HG02884 (cell line): ENCODE data around the gene MAMLD1.

Source experiments
- ATAC-seq: cut with Tn5 transposase; IDR thresholded peaks from one replicate; pipeline ENCODE4 v1.9.1; 2021; ENCODE audit warnings: mild to moderate bottlenecking, moderate library complexity; ENCODE audit not compliant: unreplicated experiment

Gene MAMLD1

DNA sequence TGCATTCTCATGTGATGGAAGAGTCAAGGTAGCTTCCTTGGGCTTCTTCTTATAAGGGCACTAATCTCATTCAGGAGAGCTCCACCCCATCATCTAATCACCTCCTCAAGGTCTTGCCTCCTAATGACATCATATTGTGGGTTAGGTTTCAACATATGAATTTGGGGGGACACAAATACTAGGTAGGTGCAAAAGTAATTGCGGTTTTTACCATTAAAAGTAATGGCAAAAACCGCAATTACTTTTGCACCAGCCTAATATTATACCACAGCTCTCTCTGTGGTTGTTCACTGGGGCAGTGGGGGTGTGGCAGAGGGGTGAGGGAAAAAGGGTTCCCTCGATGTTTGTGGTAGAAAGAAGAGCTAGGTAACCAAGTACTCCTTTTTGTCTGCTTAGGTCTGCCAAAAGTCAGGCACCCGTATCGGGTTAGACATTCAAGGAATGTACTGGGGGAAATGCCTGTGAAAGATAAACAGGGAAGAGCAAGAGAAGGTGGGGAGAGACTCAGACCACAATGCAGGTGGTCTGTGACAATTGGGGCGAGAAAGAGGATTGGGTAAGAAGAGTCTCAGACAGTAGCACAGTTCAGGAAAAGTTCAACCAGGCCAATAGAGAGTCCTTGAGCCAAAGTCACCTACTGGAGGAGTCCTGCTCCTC is 126.4 kb downstream of the MAMLD1 start:
- no peak for ATAC-seq

DNA sequence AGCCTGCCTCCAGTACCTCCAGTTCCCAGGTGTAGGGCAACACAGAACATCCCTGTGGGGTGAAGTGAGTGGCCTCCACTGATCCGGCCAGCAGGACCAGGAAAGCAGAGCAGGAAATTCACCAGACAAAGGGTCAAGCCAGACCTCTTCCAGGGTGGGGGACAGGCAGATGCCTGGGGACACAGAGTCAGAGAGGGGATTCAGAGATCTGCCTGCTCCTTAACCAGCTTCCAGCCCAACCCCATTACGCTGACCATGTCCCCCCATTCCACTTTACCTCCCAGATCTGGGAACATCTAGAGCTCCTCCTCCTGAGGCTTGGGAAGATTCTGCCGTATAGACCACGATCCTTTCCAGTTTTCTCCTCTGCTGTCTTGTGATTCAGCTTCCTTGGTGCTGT is 132.4 kb downstream of the MAMLD1 start:
- no peak for ATAC-seq

DNA sequence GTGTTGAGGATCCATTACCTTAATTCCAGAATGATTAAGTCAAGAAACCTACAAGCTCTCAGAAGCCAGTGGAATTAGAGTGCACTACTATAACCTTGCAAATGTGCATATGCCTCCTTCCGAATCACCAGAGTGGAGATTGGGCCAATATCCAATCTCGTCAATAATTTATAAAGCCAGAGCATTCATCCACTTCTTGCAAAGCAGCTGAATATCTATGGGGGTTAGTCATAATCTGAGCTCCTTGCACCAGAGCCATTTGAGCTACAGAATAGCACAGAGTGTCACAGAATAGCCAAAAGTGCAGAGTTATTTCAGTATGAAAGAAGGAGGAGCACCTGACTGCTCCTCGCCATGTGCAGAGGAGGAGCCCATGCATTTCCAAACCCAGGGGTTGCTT is 136.1 kb downstream of the MAMLD1 start:
- ATAC-seq = no peak

DNA sequence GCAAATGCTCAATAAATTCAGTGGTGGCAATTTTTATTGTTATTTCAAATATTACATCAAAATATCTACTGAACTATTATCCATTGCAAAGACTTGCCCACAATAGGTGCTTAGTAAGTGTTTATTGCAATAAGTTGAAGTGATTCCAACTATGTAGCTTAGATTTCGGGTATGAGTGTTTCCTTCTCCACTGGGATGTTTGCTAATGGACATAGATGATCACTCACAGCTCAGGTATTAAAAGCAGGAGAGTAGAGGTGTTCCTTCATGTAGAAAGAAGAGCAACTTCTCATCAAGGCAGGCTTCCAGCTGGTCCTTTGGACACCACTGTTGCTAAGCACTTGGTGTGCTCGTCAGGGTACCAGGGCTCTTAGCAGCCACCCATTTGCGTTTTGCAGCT is 139.0 kb downstream of the MAMLD1 start:
- ATAC-seq = no peak

DNA sequence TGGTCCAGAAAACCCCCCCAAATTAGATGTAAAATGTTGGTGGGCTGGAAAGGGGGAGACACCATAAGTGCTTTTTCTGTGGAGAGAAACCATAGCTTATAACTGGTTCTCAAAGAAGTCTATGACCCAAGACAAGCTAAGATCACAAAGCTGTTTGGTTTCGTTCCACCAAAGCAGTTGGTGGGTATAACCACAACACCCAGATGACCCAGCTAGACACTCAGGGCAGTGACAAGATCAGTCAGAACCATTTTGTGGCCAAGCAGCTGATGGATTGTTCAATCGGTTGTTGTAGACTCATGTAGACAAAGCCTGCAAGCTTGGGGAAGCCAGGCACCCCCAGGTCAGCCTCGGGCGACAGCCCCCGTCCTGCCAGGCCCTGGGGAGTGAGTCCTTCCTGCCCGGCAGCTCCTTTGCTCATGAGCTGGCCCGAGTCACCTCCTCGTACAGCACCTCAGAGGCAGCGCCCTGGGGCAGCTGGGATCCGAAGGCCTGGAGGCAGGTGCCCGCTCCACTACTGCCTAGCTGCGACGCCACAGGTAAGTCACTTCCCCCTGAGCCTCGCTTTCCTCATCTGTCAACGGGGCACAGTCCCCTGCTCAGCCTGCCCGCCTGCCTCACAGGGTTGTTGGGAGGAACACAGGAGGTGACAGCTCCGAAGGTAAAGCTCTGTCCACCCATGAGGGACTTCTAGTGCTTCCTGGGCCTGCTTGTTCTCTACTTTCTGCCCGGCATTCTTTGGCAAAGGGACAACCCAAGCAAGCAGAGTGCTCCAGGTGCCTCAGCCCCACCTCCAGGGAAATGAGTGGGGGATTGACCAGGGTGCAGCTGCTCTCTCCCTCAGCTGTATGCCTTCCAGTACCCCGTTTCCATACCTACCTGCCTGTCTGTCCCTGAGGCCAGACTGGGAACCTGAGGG is 140.1 kb downstream of the MAMLD1 start:
- ATAC-seq = no peak

DNA sequence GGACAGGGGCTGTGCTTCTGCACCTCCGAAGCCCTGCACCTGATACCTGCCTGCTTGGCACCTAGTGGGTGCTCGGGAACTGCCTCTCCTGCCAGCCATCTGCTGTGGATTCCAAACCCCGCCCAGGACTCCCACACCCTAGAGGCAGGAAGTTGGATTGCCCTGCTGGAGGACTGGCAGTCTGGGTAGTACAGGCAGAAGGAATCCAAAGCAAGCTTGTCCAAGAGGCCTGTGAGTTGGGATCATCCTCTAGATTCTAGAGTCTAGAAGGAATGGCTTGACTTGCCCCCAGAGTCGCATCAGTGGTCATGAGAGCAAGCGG is 140.7 kb downstream of the MAMLD1 start:
- no peak for ATAC-seq

DNA sequence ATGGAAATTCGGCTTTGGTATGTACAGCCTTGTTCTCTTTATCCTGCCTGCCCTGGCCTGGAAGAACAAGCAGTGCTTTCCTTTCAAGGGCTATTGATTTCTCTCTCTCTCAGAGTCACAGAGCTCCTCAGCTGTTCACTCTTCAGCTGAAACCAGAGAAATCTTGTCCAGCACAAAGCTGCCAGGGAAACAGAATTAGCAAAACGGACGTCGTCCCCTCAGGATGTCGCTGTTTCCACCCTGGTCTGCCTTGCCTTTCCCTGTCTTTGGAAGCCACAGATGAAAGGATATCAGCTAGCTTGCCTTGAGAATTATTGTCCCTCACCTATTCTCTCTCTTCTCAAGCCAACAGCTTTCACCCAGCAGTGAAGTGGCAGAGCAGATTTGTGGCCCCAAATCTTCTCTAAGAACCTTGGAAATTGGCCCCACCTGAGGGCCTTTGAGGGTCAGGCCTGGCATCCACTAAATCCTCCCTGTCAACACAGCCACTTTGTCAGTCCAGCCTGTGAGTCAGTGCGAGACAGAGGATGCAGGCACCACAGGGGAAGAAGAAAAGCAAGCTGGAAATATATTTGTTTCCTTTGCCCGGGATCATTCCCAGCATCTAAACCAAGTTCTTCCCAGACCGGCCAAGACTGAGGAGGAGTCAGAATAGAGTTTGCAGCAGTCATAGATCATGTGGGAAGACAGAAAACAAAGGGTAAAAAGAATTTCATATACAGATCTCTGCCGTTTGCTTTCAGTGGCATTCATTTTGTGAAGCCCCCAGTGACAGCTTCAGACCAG is 141.5 kb downstream of the MAMLD1 start:
- no peak for ATAC-seq

DNA sequence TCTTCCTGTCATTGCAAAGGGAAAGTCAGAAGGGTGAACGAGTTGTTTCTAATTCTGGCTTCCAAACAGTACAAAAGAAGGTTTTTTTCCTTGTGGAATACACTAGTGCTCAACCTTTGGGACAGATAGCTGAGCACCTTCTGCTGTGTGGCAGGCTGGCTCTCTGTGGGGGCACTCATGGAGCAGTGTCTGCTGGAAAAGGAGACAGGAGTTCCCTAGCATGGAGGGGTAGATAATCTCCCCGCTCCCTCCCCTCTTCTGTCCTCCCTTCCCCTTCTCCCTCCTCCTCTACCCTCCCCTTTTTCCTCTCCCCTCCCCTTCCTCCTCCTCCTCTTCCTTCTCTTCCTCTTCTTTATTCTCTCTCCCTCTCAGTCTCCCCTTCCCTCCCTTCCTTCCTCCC is 142.9 kb downstream of the MAMLD1 start:
- no peak for ATAC-seq

DNA sequence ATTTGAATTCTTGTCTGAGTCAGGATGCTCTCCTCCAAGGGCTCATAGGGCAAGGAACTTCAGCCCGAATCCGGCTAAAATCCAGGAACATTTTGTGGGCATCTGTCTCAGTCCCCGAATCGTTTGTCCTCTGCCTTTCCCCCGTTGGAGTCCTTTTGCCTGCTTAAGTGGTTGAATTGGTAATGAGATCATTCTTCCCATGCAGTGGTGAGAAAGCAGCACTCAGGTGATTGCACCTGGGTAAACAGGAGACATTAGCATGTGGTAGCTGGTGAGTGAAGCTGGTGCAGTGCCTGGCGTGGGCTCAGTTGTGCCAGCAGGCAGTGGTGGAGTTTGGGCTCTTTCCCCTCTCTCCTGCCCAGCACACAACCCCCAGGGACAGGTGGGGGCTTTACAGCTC is 143.4 kb downstream of the MAMLD1 start:
- no peak for ATAC-seq

DNA sequence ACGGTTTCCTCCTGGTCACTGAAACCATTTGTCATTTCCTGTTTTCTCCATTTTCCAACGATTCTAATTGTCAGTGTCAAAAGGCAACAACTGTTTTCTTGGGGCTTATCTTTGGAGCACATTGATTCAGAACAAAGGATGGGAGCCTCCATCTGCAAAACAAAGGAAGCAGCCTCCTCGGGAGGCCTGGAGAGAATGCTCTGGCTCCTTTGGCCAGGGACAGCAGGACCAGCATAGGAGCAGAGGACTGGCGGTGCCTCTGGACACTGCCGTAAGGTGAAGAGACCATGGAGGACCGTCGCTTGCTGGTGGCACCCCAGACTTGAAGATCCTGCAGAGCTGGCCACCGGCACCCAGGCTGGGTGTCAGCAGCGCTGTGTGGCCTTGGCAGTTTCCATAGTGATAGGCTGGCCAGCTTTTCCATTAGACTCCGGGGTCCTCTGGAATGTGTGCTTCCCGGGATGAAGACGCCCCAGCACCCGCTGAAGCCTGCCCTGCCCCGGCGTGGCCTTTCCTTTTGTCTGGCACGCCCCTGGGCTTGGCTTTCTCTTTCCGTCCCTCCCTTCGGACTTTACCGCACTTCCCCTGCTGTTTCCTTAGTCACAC is 144.2 kb downstream of the MAMLD1 start:
- ATAC-seq = no peak

DNA sequence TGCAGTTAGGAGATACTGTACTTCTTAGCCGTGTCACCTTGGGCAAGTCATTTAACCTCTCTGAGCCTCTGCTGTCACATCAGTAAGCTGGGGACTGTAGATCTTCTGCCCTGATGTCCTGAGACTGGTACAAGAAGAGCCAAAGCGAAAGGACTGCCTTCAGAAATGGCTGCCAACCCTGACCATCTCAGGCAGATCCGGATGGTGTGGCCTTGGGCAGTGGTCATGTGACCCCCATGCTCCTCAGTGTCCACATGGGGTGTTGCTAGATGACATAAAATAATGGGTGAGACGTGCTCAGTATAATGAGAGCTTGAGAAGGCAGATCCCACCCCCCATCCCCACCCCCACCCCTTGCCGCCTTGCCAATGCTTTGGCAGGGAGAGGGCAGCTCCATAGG is 144.9 kb downstream of the MAMLD1 start:
- no peak for ATAC-seq

DNA sequence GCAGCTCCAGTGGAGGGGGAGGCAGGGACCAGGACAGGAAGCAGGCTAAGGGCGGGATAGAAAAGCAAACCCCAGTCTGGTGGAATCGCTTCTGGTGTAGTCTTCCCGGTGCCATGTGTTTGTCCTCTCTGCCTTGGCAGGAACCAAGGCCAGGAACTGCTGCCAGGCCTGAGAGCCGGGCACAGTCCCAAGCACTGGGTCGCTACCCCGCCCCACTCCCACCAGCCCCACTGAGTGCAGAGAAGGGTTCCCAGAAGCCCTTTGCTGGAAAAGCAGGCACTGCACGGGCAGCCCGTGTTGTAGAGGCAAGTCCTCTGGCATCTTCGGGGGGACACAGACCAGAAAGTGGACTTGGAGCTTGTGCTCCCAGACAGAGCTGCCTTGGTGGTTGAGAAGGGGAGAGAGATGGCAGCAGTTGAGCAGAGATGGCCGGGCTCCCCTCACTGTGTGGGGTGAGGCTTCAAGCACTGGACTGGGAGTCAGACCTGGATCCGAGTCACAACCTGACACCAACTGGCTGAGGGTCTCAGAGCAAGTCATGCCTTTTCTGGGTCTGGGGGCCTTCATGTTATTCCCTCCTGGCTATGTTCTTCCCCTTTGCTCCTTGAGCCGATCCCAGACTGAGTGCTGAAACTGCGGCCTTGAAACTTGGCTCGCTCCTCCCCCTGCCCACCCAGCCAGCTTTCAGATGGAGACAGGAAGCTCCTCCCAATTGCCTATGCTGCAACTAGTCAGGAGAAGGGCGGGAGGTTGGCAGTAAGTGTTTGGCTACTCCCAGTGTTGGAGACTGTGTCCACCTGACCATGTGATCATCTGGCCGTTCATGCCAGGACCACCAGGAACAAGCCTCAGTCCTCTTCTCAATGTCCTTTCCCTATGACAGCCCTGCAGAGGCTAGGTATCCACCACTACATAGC is 145.6 kb downstream of the MAMLD1 start:
- no peak for ATAC-seq

DNA sequence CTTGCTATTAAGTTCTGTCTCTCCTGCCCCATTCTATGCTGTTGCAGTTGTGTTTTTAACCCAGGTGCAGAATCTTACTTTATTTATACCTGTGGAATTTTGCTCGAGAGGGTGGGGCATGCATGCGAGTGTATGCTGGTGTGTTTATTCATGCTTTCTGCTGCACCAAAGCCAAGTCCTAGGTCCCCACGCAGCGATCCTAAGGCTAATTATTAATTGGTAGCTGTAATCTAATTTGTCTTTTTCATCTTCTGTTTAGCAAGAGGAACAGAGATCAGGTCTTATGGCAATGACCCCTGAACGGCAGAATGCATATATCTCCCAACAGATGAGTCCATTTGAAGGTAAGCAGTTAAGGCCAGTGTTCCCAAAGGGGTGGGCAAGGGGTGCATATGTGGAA is 146.6 kb downstream of the MAMLD1 start:
- ATAC-seq = no peak

DNA sequence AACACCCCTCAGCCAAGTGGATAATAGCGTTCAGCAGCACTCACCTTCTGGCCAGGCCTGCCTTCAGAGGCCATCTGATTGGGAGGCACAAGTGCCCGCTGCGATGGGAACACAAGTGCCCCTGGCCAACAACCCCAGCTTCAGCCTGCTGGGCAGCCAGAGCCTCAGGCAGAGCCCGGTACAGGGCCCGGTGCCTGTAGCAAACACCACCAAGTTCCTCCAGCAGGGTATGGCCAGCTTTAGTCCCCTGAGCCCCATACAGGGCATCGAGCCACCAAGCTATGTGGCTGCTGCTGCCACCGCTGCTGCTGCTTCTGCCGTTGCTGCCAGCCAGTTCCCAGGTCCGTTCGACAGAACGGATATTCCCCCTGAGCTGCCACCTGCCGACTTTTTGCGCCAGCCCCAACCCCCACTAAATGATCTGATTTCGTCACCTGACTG is 149.4 kb downstream of the MAMLD1 start:
- no peak for ATAC-seq

DNA sequence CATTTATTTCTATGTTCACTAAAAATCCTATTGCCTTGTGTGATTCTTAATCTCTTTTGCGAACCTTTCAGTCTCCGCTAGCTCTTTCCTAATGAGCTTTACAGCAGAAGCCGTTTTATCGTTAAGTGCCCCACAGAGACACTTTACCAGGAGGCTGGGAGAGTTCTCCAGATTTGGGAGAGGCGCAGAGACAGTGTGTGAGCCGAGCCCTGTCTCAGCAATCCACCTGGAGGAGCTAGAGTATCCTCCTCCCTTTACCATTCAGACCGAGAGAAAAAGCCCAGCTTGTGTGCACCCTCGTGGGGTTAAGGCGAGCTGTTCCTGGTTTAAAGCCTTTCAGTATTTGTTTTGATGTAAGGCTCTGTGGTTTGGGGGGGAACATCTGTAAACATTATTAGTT is 150.4 kb downstream of the MAMLD1 start:
- ATAC-seq = no peak

DNA sequence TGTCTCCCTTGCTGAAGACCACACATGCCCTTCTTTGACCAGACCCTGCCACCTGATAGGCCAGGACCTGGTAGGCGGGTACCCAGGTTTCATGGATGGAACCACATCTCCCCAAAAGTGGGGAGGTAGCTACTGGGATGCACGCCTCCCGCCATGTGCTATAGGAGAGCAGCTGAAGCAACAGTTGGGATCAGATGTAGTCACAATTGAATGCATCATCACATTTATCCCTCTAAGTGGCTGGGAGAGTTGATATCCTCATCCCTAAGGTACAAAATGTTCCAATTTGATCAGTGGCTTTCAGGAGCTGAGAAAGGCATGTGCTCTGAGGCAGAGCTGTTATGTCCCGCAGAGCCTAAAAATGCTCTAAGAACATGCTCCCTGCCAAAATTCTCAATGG is 151.3 kb downstream of the MAMLD1 start:
- no peak for ATAC-seq

DNA sequence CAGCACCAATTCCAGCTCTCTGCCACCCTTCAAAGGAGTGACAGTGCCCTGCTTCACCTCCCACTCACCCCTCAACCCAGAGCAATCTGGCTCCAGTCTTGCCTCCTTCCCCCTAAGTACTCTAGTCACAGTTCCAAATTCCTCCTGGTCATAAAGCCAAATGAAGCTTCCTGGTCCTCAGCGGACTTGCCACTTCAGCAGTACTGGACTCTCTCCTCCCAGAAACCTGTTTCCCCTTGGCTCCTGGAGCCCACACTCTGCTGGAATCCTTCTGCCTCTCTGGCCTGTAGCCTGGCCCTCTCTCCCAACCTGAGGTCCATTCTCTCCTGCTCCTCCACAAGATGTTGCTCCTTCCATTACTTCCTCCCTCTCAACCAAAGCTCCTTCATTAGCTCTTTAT is 152.7 kb downstream of the MAMLD1 start:
- ATAC-seq = no peak

DNA sequence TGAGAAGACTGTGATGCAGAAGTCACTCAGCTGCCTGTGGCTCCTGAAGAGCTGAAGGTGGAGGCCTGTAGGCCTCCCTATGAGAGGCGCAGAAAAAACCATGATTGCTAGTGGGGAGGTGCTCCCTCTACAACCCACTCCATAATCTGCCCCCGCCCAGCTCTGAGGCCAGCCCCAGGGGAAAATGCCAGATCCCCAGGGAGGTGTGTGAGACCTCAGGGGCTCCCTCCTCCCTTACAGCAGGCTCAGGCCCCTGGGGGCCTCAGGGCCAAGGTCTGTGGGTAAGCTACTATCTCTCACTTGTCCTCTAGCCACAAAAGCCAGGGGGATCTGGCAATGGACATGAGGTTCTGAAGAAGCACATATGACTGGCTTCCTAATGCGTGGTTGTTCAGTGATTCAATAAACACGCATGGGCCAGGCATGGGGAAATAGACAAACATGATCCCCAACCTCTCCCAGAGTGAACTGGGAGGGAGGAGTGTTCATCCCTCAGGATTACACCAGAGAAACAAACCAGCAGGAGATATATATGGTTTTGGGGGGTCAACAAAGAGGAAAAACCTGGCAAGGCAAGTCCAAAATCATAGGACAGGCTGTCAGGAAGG is 154.3 kb downstream of the MAMLD1 start:
- no peak for ATAC-seq

DNA sequence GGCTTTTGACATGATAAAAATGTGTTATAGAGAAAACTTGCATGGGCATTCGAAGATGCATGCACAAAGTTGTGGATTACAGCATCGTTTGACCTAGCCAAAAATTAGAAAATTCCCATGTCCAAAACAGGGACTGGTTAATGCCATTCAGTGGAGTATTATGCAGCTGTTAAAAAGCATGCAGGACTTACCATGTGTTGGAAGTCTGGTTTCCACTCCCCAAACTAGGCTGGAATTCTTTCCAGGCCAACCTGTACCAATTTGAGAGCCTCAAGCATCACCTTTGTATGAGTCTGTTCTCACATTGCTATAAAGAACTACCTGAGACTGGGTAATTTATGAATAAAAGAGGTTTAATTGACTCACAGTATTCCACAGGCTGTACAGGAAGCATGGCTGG is 159.4 kb downstream of the MAMLD1 start:
- no peak for ATAC-seq
